ENCODE data around the gene PKN1. TPM values are rescaled to one million over a fixed set of nuclear protein-coding genes. Genes with fewer than 3 reads are reported as not detected.

PKN1 gene
- total and polyA plus RNA-seq, 2 of the 4 experiments (the other 2 are of a cell fraction) = 39.1 to 41.4 TPM

- ATAC-seq (ENCODE audit: low read depth) (no peak), DNase-seq (no peak)
- H2AK5ac ChIP-seq (ENCODE audit: low read depth, low read length) = no peak overlapping the region
- dilution Hi-C loops (cut with HindIII; ENCODE audit: low sequenced_read_pairs, unreplicated experiment) = no loop called here
- H4K5ac ChIP-seq (ENCODE audit: low read depth, low read length) = no peak overlapping the region
- peaks cover 19% of the 10 kb centered on the region for H3K4me1 ChIP-seq (ENCODE audit: control insufficient read depth, insufficient read depth, low read length)
- TF ChIP-seq FOS (IDR thresholded peaks at IDR 0.05; ENCODE audit: low read depth, low read length) (no peak), RCOR1 (IDR thresholded peaks at IDR 0.05; ENCODE audit: insufficient replicate concordance, low read length) (no peak), NFE2L2 (IDR thresholded peaks at IDR 0.05; ENCODE audit: low read depth, low read length) (no peak), POLR2A (IDR thresholded peaks at IDR 0.05; ENCODE audit: low read depth, low read length) (no peak), ELK1 (IDR thresholded peaks at IDR 0.05; ENCODE audit: borderline replicate concordance, low read depth, low read length) (no peak), MXI1 (IDR thresholded peaks at IDR 0.05; ENCODE audit: borderline replicate concordance, low read depth, low read length) (no peak), CTCF (conservative IDR thresholded peaks at IDR 0.05; ENCODE audit: low read depth, low read length) (no peak), RAD21 (IDR thresholded peaks at IDR 0.05; ENCODE audit: low read length) (no peak), MAFK (IDR thresholded peaks at IDR 0.05; ENCODE audit: low read depth, low read length) (no peak)
- no TSS peak for BruUV-seq (replicated peaks)
- no peaks in the 10 kb centered on the region for H3K27me3 ChIP-seq (ENCODE audit: control insufficient read depth, insufficient read depth, low read length)
- H3K4ac ChIP-seq (ENCODE audit: low read depth, low read length) = no peak overlapping the region
- no peak overlapping the region for H4K91ac ChIP-seq (ENCODE audit: insufficient read depth, low read depth, low read length)
- peak overlapping the region; percentile 7 for H2AK9ac ChIP-seq (replicated peaks; ENCODE audit: low read depth, low read length, poor library complexity)
- no peak overlapping the region for H3K9ac ChIP-seq (ENCODE audit: low read depth, low read length)
- H3K36me3 ChIP-seq (ENCODE audit: control insufficient read depth, insufficient read depth, low read length) = peaks cover 27% of the 10 kb centered on the region
- H4K8ac ChIP-seq (ENCODE audit: low read depth in 2 of 2, low read length in 2 of 2) = no peak overlapping the region
- in situ Hi-C loops (cut with MboI; ENCODE audit: low sequenced_read_pairs) = no loop called here
- CTCF ChIA-PET = no interaction called here
- no peak overlapping the region for H3K27ac ChIP-seq (ENCODE audit: insufficient read depth, low read length)
- no peak overlapping the region for H3K14ac ChIP-seq (replicated peaks; ENCODE audit: low read depth, low read length)
- no peak overlapping the region for H3K4me2 ChIP-seq (ENCODE audit: low read depth, low read length)
- intact Hi-C loops (cut with micrococcal nuclease) = no loop called here
- no peaks in the 10 kb centered on the region for H3K9me3 ChIP-seq (ENCODE audit: control insufficient read depth, insufficient read depth, low read length)
- no peak overlapping the region for H3K56ac ChIP-seq (ENCODE audit: extremely low read depth, insufficient read depth, low read length)
- no peak overlapping the region for H3K4me3 ChIP-seq (ENCODE audit: insufficient read depth, low read depth, low read length)
- H2BK5ac ChIP-seq (ENCODE audit: low read depth, low read length, poor library complexity, severe bottlenecking) = no peak overlapping the region
- no peak overlapping the region for H2BK120ac ChIP-seq (ENCODE audit: low read depth, low read length)
- 90% methylated on average over 5 of the region's 8 CpGs; no CpG with 5 or more reads in 1 of the 2 experiments for WGBS, 2 experiments (ENCODE audit: extremely low coverage in 2 of 2, insufficient read length in 1 of 2)
- H2BK15ac ChIP-seq (ENCODE audit: low read depth, low read length) = no peak overlapping the region
- H2AFZ ChIP-seq (replicated peaks; ENCODE audit: low read length, poor library complexity) = no peak overlapping the region
- no peak overlapping the region for H3K18ac ChIP-seq (ENCODE audit: low read depth, low read length)
- H4K20me1 ChIP-seq (ENCODE audit: insufficient read depth, low read length) = peaks cover 45% of the 10 kb centered on the region
- H3K23ac ChIP-seq (ENCODE audit: low read depth, low read length) = no peak overlapping the region
- POLR2A ChIA-PET (ENCODE audit: unreplicated experiment) = interaction anchor here (0.5 kb wide), 1 partner anchor 15 kb away, joined by 3 read pairs; no protein-coding TSS in a partner anchor
- H3K79me1 ChIP-seq (ENCODE audit: low read depth in 1 of 2, low read length in 2 of 2) = peaks cover 23 to 58% of the 10 kb centered on the region in 2 experiments
- H2BK20ac ChIP-seq (ENCODE audit: low read depth, low read length) = no peak overlapping the region
- H3K9me1 ChIP-seq (ENCODE audit: insufficient read depth, low read length) = peaks cover 25% of the 10 kb centered on the region
These were observed 81.2 kb downstream of the PKN1 start for GRCh38 chr19:14514215-14514863.

Measured in IMR-90 (cell line).